Neural progenitor cell (in vitro differentiated cells): ENCODE data around the gene GMDS.

Experiments
- EZH2 ChIP-seq: fragments of 200-600 bp; sonication (generic); IDR thresholded peaks from 2 replicates; pipeline ENCODE4 v1.6.1; 2017; ENCODE audit warnings: antibody characterized with exemption, mild to moderate bottlenecking, moderate library complexity
- TF ChIP-seq, protein P1 (sequence below): fragments of 200-600 bp; sonication (generic); IDR thresholded peaks from 2 replicates; pipeline ENCODE4 v1.5.1; 2017; ENCODE audit warnings: antibody characterized with exemption, mild to moderate bottlenecking

DNA sequence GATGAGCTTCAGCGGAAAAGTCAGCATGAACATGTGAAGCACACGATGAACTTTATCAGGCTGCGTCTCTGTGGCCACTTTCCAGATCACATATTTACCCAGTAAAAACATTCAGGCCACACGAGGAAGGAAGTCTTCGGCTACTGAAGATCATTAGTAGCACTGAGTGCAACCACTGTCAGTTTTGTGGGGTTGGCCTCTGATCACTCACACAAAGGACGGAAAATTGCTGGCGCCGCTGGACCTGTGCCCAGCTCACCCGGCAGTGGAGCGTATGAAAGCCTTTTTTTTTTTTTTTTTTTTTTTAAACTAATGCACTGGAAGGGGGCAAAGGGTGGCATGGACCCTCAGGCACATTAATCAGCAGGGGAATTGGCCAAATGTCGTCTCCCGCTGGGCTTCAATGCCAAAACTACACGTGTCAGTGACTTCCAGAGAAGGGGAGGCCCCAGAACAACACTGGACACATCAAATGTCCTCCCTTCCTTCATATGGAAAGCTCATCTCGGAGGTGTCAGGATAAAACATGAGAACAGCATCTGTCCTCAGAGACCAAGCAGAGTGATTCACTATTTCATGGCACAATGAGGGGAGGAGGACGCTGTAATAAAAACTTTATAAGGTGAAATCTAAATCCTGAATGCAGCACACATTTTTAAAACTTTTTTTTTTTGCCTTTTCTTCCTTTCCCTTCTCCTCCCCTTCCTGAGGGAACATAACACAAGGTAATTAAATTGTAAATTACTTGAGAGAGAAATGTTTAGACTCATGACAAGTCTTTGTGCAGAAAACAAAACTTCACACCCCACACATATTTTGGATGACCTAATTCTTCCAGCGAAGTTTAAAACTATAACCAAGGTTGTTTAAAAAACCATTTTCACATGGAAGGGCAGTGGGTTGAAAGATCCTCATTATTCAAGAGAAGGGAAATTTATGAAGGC, 412.3 kb downstream of the GMDS start:
- TF ChIP-seq, protein P1, sequence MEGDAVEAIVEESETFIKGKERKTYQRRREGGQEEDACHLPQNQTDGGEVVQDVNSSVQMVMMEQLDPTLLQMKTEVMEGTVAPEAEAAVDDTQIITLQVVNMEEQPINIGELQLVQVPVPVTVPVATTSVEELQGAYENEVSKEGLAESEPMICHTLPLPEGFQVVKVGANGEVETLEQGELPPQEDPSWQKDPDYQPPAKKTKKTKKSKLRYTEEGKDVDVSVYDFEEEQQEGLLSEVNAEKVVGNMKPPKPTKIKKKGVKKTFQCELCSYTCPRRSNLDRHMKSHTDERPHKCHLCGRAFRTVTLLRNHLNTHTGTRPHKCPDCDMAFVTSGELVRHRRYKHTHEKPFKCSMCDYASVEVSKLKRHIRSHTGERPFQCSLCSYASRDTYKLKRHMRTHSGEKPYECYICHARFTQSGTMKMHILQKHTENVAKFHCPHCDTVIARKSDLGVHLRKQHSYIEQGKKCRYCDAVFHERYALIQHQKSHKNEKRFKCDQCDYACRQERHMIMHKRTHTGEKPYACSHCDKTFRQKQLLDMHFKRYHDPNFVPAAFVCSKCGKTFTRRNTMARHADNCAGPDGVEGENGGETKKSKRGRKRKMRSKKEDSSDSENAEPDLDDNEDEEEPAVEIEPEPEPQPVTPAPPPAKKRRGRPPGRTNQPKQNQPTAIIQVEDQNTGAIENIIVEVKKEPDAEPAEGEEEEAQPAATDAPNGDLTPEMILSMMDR = no peak
- TF ChIP-seq EZH2 = no peak
